ENCODE results near the gene CCDC192. TPM values are rescaled to one million over a fixed set of nuclear protein-coding genes. Genes with fewer than 3 reads are reported as not detected.
"Not testable (repeated sequence)": the region's sequence is repeated elsewhere in the genome, so short reads cannot be mapped to it uniquely, and the experiment has no call there.

Gene CCDC192
- total RNA-seq, 1 donor from 2014 or later = not detected

GRCh38 chr5:127785098-127785927 is 82.1 kb downstream of the CCDC192 start:
- no peak overlapping the region for H3K27ac ChIP-seq
- TF ChIP-seq CTCF (IDR thresholded peaks at IDR 0.05) = no peak
- no peaks in the 10 kb centered on the region for H3K36me3 ChIP-seq
- H3K4me1 ChIP-seq = no peaks in the 10 kb centered on the region
- H3K9me3 ChIP-seq = no peaks in the 10 kb centered on the region
- no peak overlapping the region for H3K4me3 ChIP-seq
- H3K27me3 ChIP-seq = no peaks in the 10 kb centered on the region
- intact Hi-C loops (cut with DNase I) = no loop called here
- no peak for DNase-seq (ENCODE audit: low spot score in 2 of 2)

- no peak overlapping the region for H3K4me3 ChIP-seq
- no peaks in the 10 kb centered on the region for H3K36me3 ChIP-seq
- H3K27ac ChIP-seq = no peak overlapping the region
- no peak for DNase-seq (ENCODE audit: low spot score in 2 of 2)
- intact Hi-C loops (cut with DNase I) = no loop called here
- H3K4me1 ChIP-seq = no peaks in the 10 kb centered on the region
- peaks cover 0 to 7% of the 10 kb centered on the region in 2 donors for H3K9me3 ChIP-seq
- no peak for TF ChIP-seq CTCF (IDR thresholded peaks at IDR 0.05)
- no peaks in the 10 kb centered on the region for H3K27me3 ChIP-seq
Observed at GRCh38 chr5:127791439-127791838, 88.2 kb downstream of the CCDC192 start.

GRCh38 chr5:127791908-127792307 is 88.7 kb downstream of the CCDC192 start:
- H3K9me3 ChIP-seq; H3K4me1 ChIP-seq; intact Hi-C loops (cut with DNase I); DNase-seq (ENCODE audit: low spot score in 2 of 2); H3K27me3 ChIP-seq; H3K27ac ChIP-seq; H3K4me3 ChIP-seq; H3K36me3 ChIP-seq: not testable (repeated sequence)

GRCh38 chr5:127793052-127793451 is 89.9 kb downstream of the CCDC192 start:
- peaks cover 0 to 7% of the 10 kb centered on the region in 2 donors for H3K9me3 ChIP-seq
- TF ChIP-seq CTCF (IDR thresholded peaks at IDR 0.05) = no peak
- no peaks in the 10 kb centered on the region for H3K4me1 ChIP-seq
- H3K4me3 ChIP-seq = no peak overlapping the region
- H3K27me3 ChIP-seq = no peaks in the 10 kb centered on the region
- intact Hi-C loops (cut with DNase I) = no loop called here
- no peak overlapping the region for H3K27ac ChIP-seq
- no peak for DNase-seq (ENCODE audit: low spot score in 2 of 2)
- H3K36me3 ChIP-seq = no peaks in the 10 kb centered on the region

GRCh38 chr5:127793879-127794278 is 90.7 kb downstream of the CCDC192 start:
- no peaks in the 10 kb centered on the region for H3K27me3 ChIP-seq
- no peaks in the 10 kb centered on the region for H3K4me1 ChIP-seq
- no peak overlapping the region for H3K4me3 ChIP-seq
- H3K27ac ChIP-seq = no peak overlapping the region
- intact Hi-C loops (cut with DNase I) = no loop called here
- TF ChIP-seq CTCF (IDR thresholded peaks at IDR 0.05) = no peak
- DNase-seq (ENCODE audit: low spot score in 2 of 2) = no peak
- peaks cover 0 to 7% of the 10 kb centered on the region in 2 donors for H3K9me3 ChIP-seq
- H3K36me3 ChIP-seq = no peaks in the 10 kb centered on the region

GRCh38 chr5:127796211-127796610 is 93.0 kb downstream of the CCDC192 start:
- DNase-seq (ENCODE audit: low spot score in 2 of 2) = no peak
- TF ChIP-seq CTCF (IDR thresholded peaks at IDR 0.05) = no peak
- H3K4me3 ChIP-seq = no peak overlapping the region
- no peaks in the 10 kb centered on the region for H3K4me1 ChIP-seq
- peaks cover 0 to 7% of the 10 kb centered on the region in 2 donors for H3K9me3 ChIP-seq
- no peaks in the 10 kb centered on the region for H3K36me3 ChIP-seq
- intact Hi-C loops (cut with DNase I) = no loop called here
- no peaks in the 10 kb centered on the region for H3K27me3 ChIP-seq
- H3K27ac ChIP-seq = no peak overlapping the region

Measured in ascending aorta (tissue), 2 donors.